Kidney epithelial cell (primary cell): ENCODE results near the gene NGF. TPM values are rescaled to one million over a fixed set of nuclear protein-coding genes. Genes with fewer than 3 reads are reported as not detected.

Experiments used
- DNase-seq: peaks from one replicate; pipeline ENCODE4 v3.0.0-alpha.2; 2010; ENCODE audit warnings: low read depth
- H3K27me3 ChIP-seq: 2 replicates; pipeline ENCODE4 v1.6.0; 2011; ENCODE audit warnings: low read length; ENCODE audit not compliant: control insufficient read depth, insufficient read depth
- H3K36me3 ChIP-seq: 2 replicates; pipeline ENCODE4 v1.5.1; 2011; ENCODE audit warnings: low read length; ENCODE audit not compliant: control insufficient read depth, insufficient read depth
- H3K4me3 ChIP-seq: 2 replicates; pipeline ENCODE4 v1.5.1; 2011; ENCODE audit warnings: low read depth, mild to moderate bottlenecking, control low read depth, low read length
- CTCF ChIP-seq: IDR thresholded peaks from 2 replicates; pipeline ENCODE4 v1.5.1; 2011; ENCODE audit warnings: mild to moderate bottlenecking, moderate library complexity, low read length, control low read depth, inconsistent platforms; ENCODE audit not compliant: insufficient read depth, poor library complexity, severe bottlenecking
- total RNA-seq: library from RNA; depleted of rRNA; stranded (reverse); fragments of >200 nt; gene quantifications from 2 replicates; pipeline ENCODE4 v1.2.3, GENCODE V29; 2015

Gene NGF
- total RNA-seq, 1 donor from 2014 or later, result 2.9 TPM

GRCh38 chr1:115303364-115303763 lies 34.7 kb downstream of the NGF start:
- no peaks in the 10 kb centered on the region for H3K27me3 ChIP-seq
- no peak for TF ChIP-seq CTCF
- H3K36me3 ChIP-seq, result no peaks in the 10 kb centered on the region
- no peak for DNase-seq
- H3K4me3 ChIP-seq, result no peak overlapping the region

- Histone ChIP-seq H3K36me3 (no peaks in the 10 kb centered on the region), H3K4me3 (no peak overlapping the region), H3K27me3 (no peaks in the 10 kb centered on the region)
- DNase-seq, result no peak
- TF ChIP-seq CTCF, result no peak
These were observed 35.6 kb downstream of the NGF start for GRCh38 chr1:115302390-115302961.

- no peaks in the 10 kb centered on the region for H3K27me3 ChIP-seq
- DNase-seq, result no peak
- TF ChIP-seq CTCF, result no peak
- no peak overlapping the region for H3K4me3 ChIP-seq
- H3K36me3 ChIP-seq, result no peaks in the 10 kb centered on the region
These were observed 36.5 kb downstream of the NGF start for GRCh38 chr1:115301438-115302020.

GRCh38 chr1:115300087-115300876 lies 37.8 kb downstream of the NGF start:
- H3K27me3 ChIP-seq, result no peaks in the 10 kb centered on the region
- no peak for DNase-seq
- no peak for TF ChIP-seq CTCF
- H3K36me3 ChIP-seq, result no peaks in the 10 kb centered on the region
- H3K4me3 ChIP-seq, result no peak overlapping the region

GRCh38 chr1:115299266-115299665 lies 38.8 kb downstream of the NGF start:
- no peak for TF ChIP-seq CTCF
- no peak overlapping the region for H3K4me3 ChIP-seq
- H3K36me3 ChIP-seq, result no peaks in the 10 kb centered on the region
- no peaks in the 10 kb centered on the region for H3K27me3 ChIP-seq
- no peak for DNase-seq
